ENCODE results near the gene MGAT5B. TPM values are rescaled to one million over a fixed set of nuclear protein-coding genes. Genes with fewer than 3 reads are reported as not detected.

The MGAT5B gene
- total and polyA plus RNA-seq, 2 experiments from 2014 or later: 1.6 to 10.0 TPM

DNA sequence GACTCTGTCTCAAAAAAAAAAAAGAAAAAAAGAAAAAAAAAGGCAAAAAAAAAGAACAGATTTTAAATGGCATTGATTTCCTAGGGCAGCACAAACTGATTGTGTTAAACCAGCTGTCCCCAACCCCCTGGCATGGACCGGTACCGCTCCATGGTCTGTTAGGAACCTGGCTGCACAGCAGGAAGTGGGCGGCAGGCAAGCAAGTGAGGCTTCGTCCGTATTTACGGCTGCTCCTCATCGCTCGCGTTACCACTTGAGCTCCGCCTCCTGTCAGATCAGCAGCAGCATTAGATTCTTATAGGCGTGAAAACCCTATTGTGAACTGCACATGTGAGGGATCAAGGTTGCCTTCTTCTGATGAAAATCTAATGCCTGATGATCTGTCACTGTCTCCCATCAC, 26.6 kb downstream of the MGAT5B start:
- Mint-ChIP-seq H3K27ac (no peak overlapping the region), H3K27me3 (ENCODE audit: insufficient read depth, low read depth, poor library complexity) (no peaks in the 10 kb centered on the region), H3K4me1 (no peaks in the 10 kb centered on the region), H3K36me3 (ENCODE audit: low read depth) (peaks cover 19% of the 10 kb centered on the region; the same call in 2 of the 3 replicates), H3K9me3 (peaks cover 19% of the 10 kb centered on the region; the same call in 2 of the 3 replicates), H3K4me3 (no peak overlapping the region)
- no peak for ATAC-seq
- Histone ChIP-seq H3K36me3 (ENCODE audit: insufficient read depth) (no peaks in the 10 kb centered on the region; the same call in 1 of the 2 replicates), H3K27me3 (ENCODE audit: insufficient read depth) (no peaks in the 10 kb centered on the region), H3K4me3 (no peak overlapping the region), H2AFZ (no peak overlapping the region), H4K20me1 (replicated peaks; ENCODE audit: insufficient read depth) (no peaks in the 10 kb centered on the region), H3K4me1 (ENCODE audit: insufficient read depth) (no peaks in the 10 kb centered on the region), H3F3A (replicated peaks; ENCODE audit: low read depth) (no peaks in the 10 kb centered on the region), H3K9me2 (ENCODE audit: insufficient read depth) (no peaks in the 10 kb centered on the region), H3K27ac (ENCODE audit: low read depth) (no peak overlapping the region), H3K4me2 (no peak overlapping the region), H3K79me2 (replicated peaks; ENCODE audit: insufficient read depth) (no peaks in the 10 kb centered on the region)
- TF ChIP-seq JUNB (IDR thresholded peaks at IDR 0.05; ENCODE audit: unreplicated experiment) (no peak), STAT1 (IDR thresholded peaks at IDR 0.05; ENCODE audit: unreplicated experiment) (no peak), ZNF331 (CRISPR knock-in tag; IDR thresholded peaks at IDR 0.05; ENCODE audit: low read depth) (no peak)
- no peak for DNase-seq (ENCODE audit: low spot score)

GRCh38 chr17:76897023-76897422, 28.8 kb downstream of the MGAT5B start:
- Histone ChIP-seq H3K27ac (ENCODE audit: low read depth) (no peak overlapping the region), H4K20me1 (replicated peaks; ENCODE audit: insufficient read depth) (no peaks in the 10 kb centered on the region), H3K9me2 (ENCODE audit: insufficient read depth) (no peaks in the 10 kb centered on the region), H2AFZ (no peak overlapping the region), H3K79me2 (replicated peaks; ENCODE audit: insufficient read depth) (no peaks in the 10 kb centered on the region), H3K36me3 (ENCODE audit: insufficient read depth) (no peaks in the 10 kb centered on the region; the same call in 1 of the 2 replicates), H3K4me2 (no peak overlapping the region), H3F3A (replicated peaks; ENCODE audit: low read depth) (no peaks in the 10 kb centered on the region), H3K4me1 (ENCODE audit: insufficient read depth) (no peaks in the 10 kb centered on the region), H3K4me3 (no peak overlapping the region), H3K27me3 (ENCODE audit: insufficient read depth) (no peaks in the 10 kb centered on the region)
- no peak overlapping the region for H3K4me3 Mint-ChIP-seq
- H3K36me3 Mint-ChIP-seq (ENCODE audit: low read depth): peaks cover 19% of the 10 kb centered on the region; the same call in 2 of the 3 replicates
- no peaks in the 10 kb centered on the region; the same call in 2 of the 3 replicates for H3K4me1 Mint-ChIP-seq
- DNase-seq (ENCODE audit: low spot score): no peak
- no peak overlapping the region for H3K27ac Mint-ChIP-seq
- peaks cover 19% of the 10 kb centered on the region; the same call in 2 of the 3 replicates for H3K9me3 Mint-ChIP-seq
- ATAC-seq: no peak
- no peaks in the 10 kb centered on the region for H3K27me3 Mint-ChIP-seq (ENCODE audit: insufficient read depth, low read depth, poor library complexity)
- no peak for TF ChIP-seq ZNF462 (CRISPR knock-in tag; IDR thresholded peaks at IDR 0.05)
- TF ChIP-seq ETS1 (IDR thresholded peaks at IDR 0.05): no peak
- TF ChIP-seq JUNB (IDR thresholded peaks at IDR 0.05; ENCODE audit: unreplicated experiment): no peak
- TF ChIP-seq ZNF331 (CRISPR knock-in tag; IDR thresholded peaks at IDR 0.05; ENCODE audit: low read depth): no peak
- no peak for TF ChIP-seq CREB1 (CRISPR knock-in tag; IDR thresholded peaks at IDR 0.05; ENCODE audit: low read depth)
- no peak for TF ChIP-seq POLR2AphosphoS5 (IDR thresholded peaks at IDR 0.05; ENCODE audit: low read depth)
- TF ChIP-seq EZH2 (IDR thresholded peaks at IDR 0.05; ENCODE audit: low read depth, unreplicated experiment): no peak
- no peak for TF ChIP-seq REST (IDR thresholded peaks at IDR 0.05; ENCODE audit: unreplicated experiment)
- TF ChIP-seq STAT1 (IDR thresholded peaks at IDR 0.05; ENCODE audit: unreplicated experiment): no peak
- no peak for TF ChIP-seq NANOG (IDR thresholded peaks at IDR 0.05; ENCODE audit: borderline replicate concordance)
- TF ChIP-seq EZH2phosphoT487 (IDR thresholded peaks at IDR 0.05; ENCODE audit: unreplicated experiment): no peak
- no peak for TF ChIP-seq ZNF114 (CRISPR knock-in tag; IDR thresholded peaks at IDR 0.05)
